ENCODE results near the gene R3HDM4. TPM values are rescaled to one million over a fixed set of nuclear protein-coding genes. Genes with fewer than 3 reads are reported as not detected.
A peak's percentile ranks its signal among the peaks of the same experiment; 100 is the strongest.

R3HDM4 gene
- total and polyA plus RNA-seq, 9 of the 15 experiments (the other 6 are each of a cell fraction or from before 2014, with no cell fraction given) = 3.2 to 154 (median 59.0) TPM

- no peak for TF ChIP-seq ZNF609 (CRISPR knock-in tag; IDR thresholded peaks at IDR 0.05; ENCODE audit: borderline replicate concordance)
- TF ChIP-seq VEZF1 (CRISPR knock-in tag; IDR thresholded peaks at IDR 0.05) = peak; percentile 88
- no peak for TF ChIP-seq FOXA1 (IDR thresholded peaks at IDR 0.05; ENCODE audit: borderline replicate concordance)
- no peak for TF ChIP-seq DIDO1 (tag; IDR thresholded peaks at IDR 0.05; ENCODE audit: low read depth)
- no peak for TF ChIP-seq CC2D1A (IDR thresholded peaks at IDR 0.05)
- no peak for TF ChIP-seq MAFK (IDR thresholded peaks at IDR 0.05; ENCODE audit: low read length)
- no peak for TF ChIP-seq MLLT1 (IDR thresholded peaks at IDR 0.05)
- peak; percentile 98; the same call in 1 of the 2 replicates for TF ChIP-seq KAT7 (CRISPR knock-in tag; IDR thresholded peaks at IDR 0.05; ENCODE audit: borderline replicate concordance)
- TF ChIP-seq EGR1 (conservative IDR thresholded peaks at IDR 0.05) = no peak; the same call in 1 of the 2 replicates
- TF ChIP-seq HNRNPH1 (optimal IDR thresholded peaks at IDR 0.05; ENCODE audit: low read depth, low read length) = no peak
- TF ChIP-seq CBX3 (IDR thresholded peaks at IDR 0.05; ENCODE audit: borderline replicate concordance in 1 of 2, low read length in 2 of 2) = no peak
- no peak for TF ChIP-seq TAF15 (IDR thresholded peaks at IDR 0.05; ENCODE audit: low read depth, low read length)
- peak; percentile 72 for TF ChIP-seq SMC3 (conservative IDR thresholded peaks at IDR 0.05; ENCODE audit: insufficient read depth, low read depth, low read length)
- TF ChIP-seq USF2 (CRISPR knock-in tag; IDR thresholded peaks at IDR 0.05) = no peak
- TF ChIP-seq XRCC3 (IDR thresholded peaks at IDR 0.05) = no peak
- no peak for TF ChIP-seq MTA2 (IDR thresholded peaks at IDR 0.05; ENCODE audit: low read depth)
- TF ChIP-seq HDAC1 (IDR thresholded peaks at IDR 0.05) = peak; percentile 36 to 67; a peak in 2 of 4 replicates
- no peak for TF ChIP-seq PREB (CRISPR knock-in tag; IDR thresholded peaks at IDR 0.05)
Observed at GRCh38 chr19:917323-918151, 4.5 kb upstream of the R3HDM4 start, which contains the start of gene KISS1R (continued).

Measured in K562 (cell line).